HepG2 (cell line): ENCODE measurements around the gene VSIG10L2. TPM values are rescaled to one million over a fixed set of nuclear protein-coding genes. Genes with fewer than 3 reads are reported as not detected.

Experiments used
- FOSL2 ChIP-seq: sonication (generic); formaldehyde crosslinking; IDR thresholded peaks from 2 replicates; pipeline ENCODE4 v1.4.0; 2020; ENCODE audit warnings: missing genetic modification reagents
- FOXC1 ChIP-seq: sonication (generic); formaldehyde crosslinking; IDR thresholded peaks from 2 replicates; pipeline ENCODE4 v1.8.0; 2022; ENCODE audit warnings: mild to moderate bottlenecking, missing genetic modification reagents, borderline replicate concordance
- GZF1 ChIP-seq: sonication (generic); formaldehyde crosslinking; IDR thresholded peaks from 2 replicates; pipeline ENCODE4 v1.5.1; 2020; ENCODE audit warnings: mild to moderate bottlenecking, missing genetic modification reagents
- HMG20A ChIP-seq: IDR thresholded peaks from 2 replicates; pipeline ENCODE4 v1.6.1; 2016; ENCODE audit warnings: borderline replicate concordance
- JUNB ChIP-seq: sonication (generic); formaldehyde crosslinking; IDR thresholded peaks from 2 replicates; pipeline ENCODE4 v1.8.0; 2022; ENCODE audit warnings: missing genetic modification reagents, mild to moderate bottlenecking, borderline replicate concordance
- NFATC3 ChIP-seq: sonication (generic); formaldehyde crosslinking; IDR thresholded peaks from 2 replicates; pipeline ENCODE4 v1.5.1; 2020; ENCODE audit warnings: mild to moderate bottlenecking, missing genetic modification reagents
- PCBP2 ChIP-seq: fragments of 200-400 bp; formaldehyde crosslinking; optimal IDR thresholded peaks from 2 replicates; pipeline ENCODE3; 2018; ENCODE audit warnings: low read length, low read depth; ENCODE audit not compliant: poor library complexity, severe bottlenecking
- SOX5 ChIP-seq: IDR thresholded peaks from 2 replicates; pipeline ENCODE4 v1.6.1; 2016; ENCODE audit warnings: borderline replicate concordance
- SRF ChIP-seq: IDR thresholded peaks from 2 replicates; pipeline ENCODE4 v1.6.1; 2011; ENCODE audit warnings: mild to moderate bottlenecking, low read depth, low read length, moderate library complexity
- WIZ ChIP-seq: sonication (generic); formaldehyde crosslinking; IDR thresholded peaks from 2 replicates; pipeline ENCODE4 v1.5.1; 2020; ENCODE audit warnings: mild to moderate bottlenecking, missing genetic modification reagents
- ZNF407 ChIP-seq: sonication (generic); formaldehyde crosslinking; IDR thresholded peaks from one replicate; pipeline ENCODE4 v1.5.1; 2020; ENCODE audit warnings: mild to moderate bottlenecking, missing genetic modification reagents; ENCODE audit errors: not compliant biosample characterization
- ZNF609 ChIP-seq: sonication (generic); formaldehyde crosslinking; IDR thresholded peaks from 2 replicates; pipeline ENCODE4 v1.4.0; 2020; ENCODE audit warnings: mild to moderate bottlenecking, missing genetic modification reagents, borderline replicate concordance
- ZSCAN29 ChIP-seq: sonication (generic); formaldehyde crosslinking; conservative IDR thresholded peaks from 2 replicates; pipeline ENCODE4 v1.4.0; 2020; ENCODE audit warnings: mild to moderate bottlenecking, missing genetic modification reagents
- polyA plus RNA-seq, 8 experiments: library from polyadenylated mRNA; depleted of rRNA in 3 of 8; stranded (reverse) in 7 of 8; unstranded in 1 of 8; fragments of >200 nt; fragmentation: Illumina TruSeq in 4 of 8; extraction: Trizol in 4 of 8; gene quantifications; 2 replicates each; pipeline versions ENCODE4 v1.2.1 to v1.2.3, GENCODE V29; 2011 to 2016; ENCODE audit warnings: low read depth in 4 of 8, missing spikeins in 1 of 8, mixed read lengths in 1 of 8; ENCODE audit not compliant: insufficient read depth in 1 of 8
- total RNA-seq, 5 experiments: library from RNA; depleted of rRNA; stranded (reverse); fragments of >200 nt; fragmentation: Illumina TruSeq; extraction: Trizol; gene quantifications; 2 replicates each; pipeline ENCODE4 v1.2.3, GENCODE V29; 2016; ENCODE audit warnings: low read depth in 1 of 5
- TF ChIP-seq, protein P1 (sequence below): sonication (generic); formaldehyde crosslinking; IDR thresholded peaks from 2 replicates; pipeline ENCODE4 v1.5.1; 2020; ENCODE audit warnings: mild to moderate bottlenecking, missing genetic modification reagents, moderate library complexity

The VSIG10L2 gene
- total and polyA plus RNA-seq, 2 of the 13 experiments (the other 11 are each of a cell fraction or from before 2014, with no cell fraction given): 0.21 TPM; not detected in 1

- TF ChIP-seq PCBP2 (no peak), SOX5 (CRISPR knock-in tag) (no peak), HMG20A (CRISPR knock-in tag) (no peak), JUNB (no peak), ZNF609 (CRISPR knock-in tag) (no peak), WIZ (CRISPR knock-in tag) (peak; percentile 71; the same call in 1 of the 2 replicates), ZSCAN29 (no peak), GZF1 (CRISPR knock-in tag) (no peak), ZNF407 (CRISPR knock-in tag) (no peak), SRF (0 out of 2 replicates have a peak, but pooled peaks have one; percentile 17), FOSL2 (CRISPR knock-in tag) (peak; percentile 33), NFATC3 (no peak), FOXC1 (CRISPR knock-in tag) (0 out of 2 replicates have a peak, but pooled peaks have one; percentile 49)
- TF ChIP-seq, protein P1, sequence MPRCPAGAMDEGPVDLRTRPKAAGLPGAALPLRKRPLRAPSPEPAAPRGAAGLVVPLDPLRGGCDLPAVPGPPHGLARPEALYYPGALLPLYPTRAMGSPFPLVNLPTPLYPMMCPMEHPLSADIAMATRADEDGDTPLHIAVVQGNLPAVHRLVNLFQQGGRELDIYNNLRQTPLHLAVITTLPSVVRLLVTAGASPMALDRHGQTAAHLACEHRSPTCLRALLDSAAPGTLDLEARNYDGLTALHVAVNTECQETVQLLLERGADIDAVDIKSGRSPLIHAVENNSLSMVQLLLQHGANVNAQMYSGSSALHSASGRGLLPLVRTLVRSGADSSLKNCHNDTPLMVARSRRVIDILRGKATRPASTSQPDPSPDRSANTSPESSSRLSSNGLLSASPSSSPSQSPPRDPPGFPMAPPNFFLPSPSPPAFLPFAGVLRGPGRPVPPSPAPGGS (CRISPR knock-in tag): no peak
Measured at GRCh38 chr11:125902927-125903710, 42.7 kb upstream of the VSIG10L2 start, which contains the start of gene PUS3 (continued).
